DMS 273 (cell line): ENCODE results near the gene IQGAP3.

Experiments
- DNase-seq: peaks from one replicate; lab custom pipeline; 2025; ENCODE audit not compliant: unreplicated experiment; lab: John Stamatoyannopoulos, UW

The IQGAP3 gene

GRCh38 chr1:156484480-156485058, 87.8 kb downstream of the IQGAP3 start:
- no peak for DNase-seq

GRCh38 chr1:156483397-156483796, 89.0 kb downstream of the IQGAP3 start:
- DNase-seq: no peak

- DNase-seq: no peak
Observed at GRCh38 chr1:156482276-156482675, 90.1 kb downstream of the IQGAP3 start.

GRCh38 chr1:156481527-156481926, 90.8 kb downstream of the IQGAP3 start:
- DNase-seq: no peak

- peak; percentile 59 for DNase-seq
Observed at GRCh38 chr1:156480411-156481192, 91.8 kb downstream of the IQGAP3 start.

- DNase-seq: peak; percentile 36
Observed at GRCh38 chr1:156480016-156480370, 92.4 kb downstream of the IQGAP3 start.

- DNase-seq: no peak
Observed at GRCh38 chr1:156479093-156480015, 93.0 kb downstream of the IQGAP3 start.

- DNase-seq: no peak
Observed at GRCh38 chr1:156478250-156478627, 94.1 kb downstream of the IQGAP3 start.

- no peak for DNase-seq
Observed at GRCh38 chr1:156477526-156478249, 94.7 kb downstream of the IQGAP3 start.

GRCh38 chr1:156476501-156477298, 95.7 kb downstream of the IQGAP3 start:
- DNase-seq: no peak

GRCh38 chr1:156475568-156476500, 96.5 kb downstream of the IQGAP3 start:
- peak; percentile 92 for DNase-seq
